Activated CD4-positive, alpha-beta T cell treated with anti-CD3 and anti-CD28 coated beads, Interleukin-2, Interleukin-6, amounts not matched to agents 100 ng/mL and 50 ng/mL, durations not matched to agents 16 hours and 8 hours (primary cell): ENCODE measurements around the gene UGGT1.
"Not testable (repeated sequence)": the region's sequence is repeated elsewhere in the genome, so short reads cannot be mapped to it uniquely, and the experiment has no call there.

Source experiments
- DNase-seq: peaks from one replicate; pipeline ENCODE4 v3.0.0-alpha.2; 2020

Gene UGGT1

GRCh38 chr2:128115921-128116623, 25.1 kb downstream of the UGGT1 start:
- DNase-seq: no peak

DNA sequence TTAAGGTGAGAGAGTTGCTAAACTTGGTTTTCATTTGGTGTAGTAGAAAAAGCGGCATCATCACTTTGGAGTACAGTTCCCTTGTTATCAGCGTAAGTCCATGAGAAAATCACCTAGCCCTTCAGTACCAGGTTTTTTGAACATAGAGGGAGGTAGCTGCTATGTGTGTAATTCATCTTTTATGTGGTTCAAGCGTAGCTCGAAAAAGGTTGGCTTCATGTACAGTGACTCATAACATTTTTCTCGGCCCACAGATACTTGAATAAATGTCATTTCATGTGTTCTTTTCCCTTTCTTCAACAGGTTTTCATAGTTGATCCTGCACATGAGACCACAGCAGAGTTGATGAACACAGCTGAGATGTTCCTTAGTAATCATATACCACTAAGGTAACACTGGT, 43.6 kb downstream of the UGGT1 start:
- no peak for DNase-seq

- DNase-seq: no peak
These were observed 46.2 kb downstream of the UGGT1 start for GRCh38 chr2:128137094-128137616.

GRCh38 chr2:128139624-128140023, 48.6 kb downstream of the UGGT1 start:
- no peak for DNase-seq

DNA sequence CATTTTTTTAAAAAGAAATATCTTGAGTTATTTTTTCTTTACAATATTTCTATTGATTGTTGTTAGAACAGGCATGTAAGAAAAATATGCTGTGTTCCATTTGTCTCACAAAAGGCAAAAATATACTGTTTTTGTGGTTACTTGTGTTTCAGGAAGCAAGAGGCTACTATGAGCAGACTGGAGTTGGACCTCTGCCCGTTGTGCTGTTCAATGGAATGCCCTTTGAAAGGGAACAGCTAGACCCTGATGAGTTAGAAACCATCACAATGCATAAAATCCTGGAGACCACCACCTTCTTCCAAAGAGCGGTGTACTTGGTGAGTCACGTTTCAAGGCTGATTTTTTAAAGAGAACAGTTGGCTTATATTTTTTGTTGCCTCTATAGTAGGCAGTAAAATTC, 54.7 kb downstream of the UGGT1 start:
- DNase-seq: no peak

DNA sequence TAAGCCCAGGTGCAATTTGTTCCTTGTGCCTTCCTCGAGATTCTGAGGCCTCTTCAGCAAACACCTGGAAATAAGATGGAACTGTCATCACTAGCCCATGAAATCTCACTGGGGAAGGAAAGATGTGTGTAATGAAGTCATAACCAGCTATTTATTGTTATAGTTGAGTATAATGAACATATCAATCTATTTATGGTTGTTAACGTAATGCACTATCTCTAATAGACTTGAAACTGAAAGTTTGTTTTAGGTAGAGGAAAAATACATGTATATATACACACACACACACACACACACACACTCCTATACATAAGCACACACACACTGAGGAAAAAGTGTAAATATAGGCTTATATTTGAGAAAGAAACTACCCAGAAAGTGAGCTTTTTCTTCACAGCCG, 62.8 kb downstream of the UGGT1 start:
- DNase-seq: no peak

DNA sequence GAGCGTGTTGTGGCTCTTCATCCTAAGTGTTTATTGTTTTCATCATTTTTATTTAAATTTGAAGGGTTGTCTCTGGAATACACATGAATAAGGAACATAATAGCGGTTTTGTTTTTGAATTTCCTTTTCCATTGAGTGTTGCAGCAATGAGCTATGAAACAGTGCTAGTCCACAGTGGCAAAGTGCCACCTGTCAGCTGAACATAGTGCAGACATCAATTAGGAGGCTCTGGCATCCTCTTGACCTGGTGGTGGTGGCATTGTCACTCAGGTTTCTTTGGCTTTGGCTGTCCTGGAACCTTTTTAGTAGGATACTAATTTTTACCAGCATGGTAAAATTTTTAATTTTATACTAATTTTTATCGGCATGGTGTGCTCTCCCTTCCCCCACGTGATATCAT, 63.2 kb downstream of the UGGT1 start:
- DNase-seq: no peak

GRCh38 chr2:128155970-128156369, 65.0 kb downstream of the UGGT1 start:
- DNase-seq: no peak

GRCh38 chr2:128156812-128157211, 65.8 kb downstream of the UGGT1 start:
- DNase-seq: no peak

DNA sequence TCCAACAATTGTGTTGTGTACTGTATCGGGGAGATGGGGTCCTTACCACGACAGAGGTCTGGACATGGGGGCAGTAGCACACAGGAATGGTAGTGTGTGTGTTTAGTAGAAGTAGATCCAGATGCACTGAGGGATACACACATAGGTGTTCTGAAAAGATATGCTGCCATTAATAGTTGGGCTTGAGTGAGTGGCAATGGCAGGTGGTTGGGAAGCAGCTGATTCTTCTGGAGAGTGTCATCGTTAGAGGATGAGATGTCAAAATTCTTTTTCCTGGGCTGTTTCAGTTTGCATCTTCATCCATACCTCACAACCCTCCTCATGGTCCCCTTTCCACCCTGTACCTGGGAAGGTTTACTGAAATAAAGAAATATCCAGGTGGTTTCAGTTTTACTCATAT, 66.6 kb downstream of the UGGT1 start:
- no peak for DNase-seq

DNA sequence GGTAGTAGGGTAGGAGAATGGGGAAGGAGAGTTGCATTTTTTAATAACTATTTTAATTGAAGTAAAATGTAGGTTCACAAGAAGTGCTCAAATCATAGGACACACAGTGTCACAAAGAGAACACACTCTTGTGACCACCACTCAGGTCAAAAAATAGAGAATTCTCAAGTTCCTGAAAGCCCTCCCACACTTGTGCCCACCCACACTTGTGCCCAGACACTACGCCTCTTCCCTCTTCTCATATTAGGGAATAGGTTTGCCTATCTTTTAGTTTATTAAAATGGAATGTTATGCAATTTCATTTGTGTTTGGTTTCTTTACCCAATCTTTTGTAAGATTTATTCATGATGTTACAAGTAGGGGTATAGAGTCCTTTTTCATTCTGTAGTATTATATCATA, 67.2 kb downstream of the UGGT1 start:
- no peak for DNase-seq

GRCh38 chr2:128159437-128159836, 68.4 kb downstream of the UGGT1 start:
- DNase-seq: no peak

GRCh38 chr2:128160616-128161275, 69.7 kb downstream of the UGGT1 start:
- DNase-seq: no peak

- DNase-seq: no peak
These were observed 71.3 kb downstream of the UGGT1 start for GRCh38 chr2:128162266-128162665.

GRCh38 chr2:128164311-128164710, 73.3 kb downstream of the UGGT1 start:
- DNase-seq: no peak

DNA sequence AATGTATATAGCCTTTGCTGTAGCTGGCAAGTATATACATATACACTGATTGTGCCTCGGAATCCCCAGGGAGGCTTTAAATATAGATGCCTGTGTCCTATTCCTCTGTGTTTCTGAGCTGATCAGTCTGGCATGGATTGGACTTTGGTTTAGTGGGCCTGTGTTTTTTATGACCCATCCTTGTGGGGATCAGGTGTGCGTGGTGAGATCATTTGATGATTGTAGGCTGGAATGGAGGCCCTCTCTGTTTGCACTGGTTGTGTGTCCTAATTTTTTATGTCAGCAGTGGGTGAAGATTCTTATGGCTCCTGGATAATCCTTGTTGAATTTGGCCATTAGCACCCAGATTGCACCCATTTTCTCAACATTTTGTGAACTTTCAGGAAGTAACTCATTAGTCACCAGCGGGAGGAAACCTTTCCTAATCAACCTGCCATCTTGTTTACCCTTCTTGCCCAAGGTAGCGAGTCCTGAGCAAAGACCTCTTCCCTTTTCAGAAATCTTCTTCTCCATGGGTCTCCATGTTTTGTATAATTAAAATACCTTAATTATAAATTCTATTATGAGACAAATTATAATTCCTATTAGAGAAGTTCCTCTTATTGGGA, 75.8 kb downstream of the UGGT1 start:
- no peak for DNase-seq

- DNase-seq: no peak
These were observed 78.1 kb downstream of the UGGT1 start for GRCh38 chr2:128169094-128169493.

GRCh38 chr2:128169497-128169896, 78.5 kb downstream of the UGGT1 start:
- no peak for DNase-seq

GRCh38 chr2:128169933-128170709, 79.1 kb downstream of the UGGT1 start:
- no peak for DNase-seq

DNA sequence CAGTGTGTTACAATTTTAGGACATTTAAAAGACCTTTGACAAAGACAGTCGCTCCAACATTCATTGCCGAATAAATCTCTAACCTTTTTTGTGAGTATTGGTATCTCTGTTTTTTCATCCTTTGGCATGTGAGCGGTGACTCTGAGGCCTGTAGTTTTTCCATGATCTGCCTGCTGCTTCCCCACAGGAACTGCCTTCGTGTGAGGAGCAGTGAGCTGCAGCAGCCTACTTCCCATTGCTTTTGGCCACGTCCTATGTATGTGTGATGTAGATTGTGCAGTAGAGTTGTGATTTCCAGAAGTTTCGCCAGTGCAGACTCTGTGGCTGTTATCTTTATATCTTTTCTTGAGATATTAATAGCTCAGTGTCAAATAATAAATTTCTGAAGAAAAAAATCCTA, 79.8 kb downstream of the UGGT1 start:
- DNase-seq: no peak

- no peak for DNase-seq
These were observed 81.2 kb downstream of the UGGT1 start for GRCh38 chr2:128172191-128172590.

DNA sequence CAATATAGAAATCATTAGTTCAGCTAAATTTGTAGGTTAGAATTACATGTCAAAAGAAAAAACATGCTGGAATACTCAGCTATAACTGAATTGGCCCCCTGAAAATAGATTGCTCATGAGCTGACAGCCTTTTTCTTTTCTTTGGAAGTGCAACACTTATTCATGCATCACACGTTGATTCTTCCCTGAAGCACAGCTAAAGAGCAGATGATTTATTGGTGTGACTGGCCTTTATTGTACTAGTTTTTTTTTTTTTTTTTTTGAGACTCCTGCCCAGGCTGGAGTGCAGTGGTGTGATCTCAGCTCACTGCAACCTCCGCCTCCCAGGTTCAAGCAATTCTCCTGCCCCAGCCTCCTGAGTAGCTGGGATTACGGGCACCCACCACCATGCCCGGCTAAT, 83.1 kb downstream of the UGGT1 start:
- not testable (repeated sequence) for DNase-seq

DNA sequence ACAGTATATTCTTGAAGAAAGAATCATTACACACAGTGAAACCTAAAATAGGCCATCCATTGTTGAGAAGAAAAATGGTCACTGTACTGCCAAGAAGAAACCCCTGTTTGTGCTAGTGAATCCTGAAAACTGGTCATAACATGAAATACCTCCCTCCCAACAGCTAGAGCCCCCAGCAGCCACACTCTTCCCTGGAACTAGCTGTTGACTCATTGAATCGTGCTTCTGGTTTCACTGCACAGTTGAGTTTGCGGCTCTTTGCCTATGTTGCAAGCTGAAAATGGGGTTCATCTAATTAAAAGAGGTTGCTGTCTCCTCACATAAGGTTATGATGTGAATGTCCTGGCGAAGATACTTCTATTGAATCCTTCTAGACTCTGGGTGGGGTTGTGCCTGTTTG, 86.3 kb downstream of the UGGT1 start:
- DNase-seq: no peak
